Hematopoietic multipotent progenitor cell (in vitro differentiated cells): ENCODE data around the gene CH25H. TPM values are rescaled to one million over a fixed set of nuclear protein-coding genes. Genes with fewer than 3 reads are reported as not detected.

Experiments
- DNase-seq, 3 donors: peaks; one replicate each; pipeline ENCODE4 v3.0.0-alpha.2; 2011 to 2015; ENCODE audit warnings: low read depth in 2 of 3, low spot score in 2 of 3
- total RNA-seq: library from RNA; depleted of rRNA; stranded (reverse); fragments of >200 nt; gene quantifications from one replicate; pipeline ENCODE4 v1.2.3, GENCODE V29; 2012

Gene CH25H
- total RNA-seq, 1 donor = not detected

- DNase-seq = no peak
These were observed 25.9 kb upstream of the CH25H start for GRCh38 chr10:89233033-89233432.

GRCh38 chr10:89228962-89229361 is 21.8 kb upstream of the CH25H start:
- no peak for DNase-seq

DNA sequence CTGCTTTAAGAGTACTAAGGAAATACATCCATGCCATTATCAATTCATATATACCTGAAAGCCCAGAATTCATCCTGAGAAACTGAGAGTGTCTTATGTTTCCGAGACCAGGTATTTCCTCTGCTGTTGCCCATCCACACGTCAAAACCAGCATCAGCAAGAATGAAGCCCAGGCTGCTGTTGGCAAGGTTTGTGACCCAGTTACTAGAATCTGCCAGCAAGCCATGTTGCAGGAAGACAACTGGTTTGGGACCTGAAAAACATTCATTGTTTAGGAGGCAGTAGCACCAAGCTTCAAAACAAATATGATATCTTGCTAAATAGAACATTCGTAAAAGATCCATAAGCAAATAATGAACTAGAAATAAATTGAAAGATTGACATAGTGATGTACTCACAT is 21.0 kb upstream of the CH25H start:
- no peak for DNase-seq

DNA sequence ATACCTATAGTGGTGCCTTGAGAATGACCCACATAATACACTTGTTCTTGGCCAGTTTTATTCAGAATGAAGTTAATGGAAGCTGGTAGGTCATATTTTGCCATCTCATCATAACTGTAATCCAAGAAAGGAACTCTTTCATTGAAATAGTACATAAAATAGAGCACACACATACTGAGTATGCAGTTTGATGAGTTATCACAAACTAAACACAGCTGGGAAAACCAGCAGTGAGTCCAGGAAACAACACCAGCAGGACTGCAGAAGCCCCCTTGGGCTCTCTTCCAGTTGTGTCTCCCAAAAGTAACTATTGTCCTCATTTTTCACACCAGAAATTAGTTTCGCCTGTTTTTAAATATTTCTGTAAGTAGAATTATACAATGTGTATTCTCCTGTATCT is 19.8 kb upstream of the CH25H start:
- no peak for DNase-seq

- DNase-seq = peak in 2 of 3 donors; percentile 26 to 43
These were observed 17.8 kb upstream of the CH25H start for GRCh38 chr10:89224739-89225443.

DNA sequence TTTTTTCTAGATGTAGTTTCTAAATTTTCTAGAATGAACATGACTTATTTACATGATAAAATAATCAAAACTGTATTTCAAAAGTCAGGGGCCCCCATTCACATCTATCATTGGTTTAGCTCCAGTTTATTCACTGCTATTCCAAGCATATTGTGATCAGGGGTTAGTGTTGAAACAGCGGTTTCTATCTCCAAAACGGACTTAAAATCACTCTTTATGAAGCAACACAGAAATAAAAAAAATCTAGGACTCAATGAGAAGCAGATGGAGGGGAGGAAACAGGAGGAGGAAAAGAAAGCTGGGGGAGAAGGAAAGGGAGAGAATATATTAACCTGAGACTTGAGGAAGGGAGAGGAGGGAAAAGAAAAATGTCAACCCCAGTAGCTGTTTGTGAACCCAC is 14.8 kb upstream of the CH25H start:
- no peak for DNase-seq

- DNase-seq = no peak
These were observed 12.5 kb upstream of the CH25H start for GRCh38 chr10:89219513-89220218.

DNA sequence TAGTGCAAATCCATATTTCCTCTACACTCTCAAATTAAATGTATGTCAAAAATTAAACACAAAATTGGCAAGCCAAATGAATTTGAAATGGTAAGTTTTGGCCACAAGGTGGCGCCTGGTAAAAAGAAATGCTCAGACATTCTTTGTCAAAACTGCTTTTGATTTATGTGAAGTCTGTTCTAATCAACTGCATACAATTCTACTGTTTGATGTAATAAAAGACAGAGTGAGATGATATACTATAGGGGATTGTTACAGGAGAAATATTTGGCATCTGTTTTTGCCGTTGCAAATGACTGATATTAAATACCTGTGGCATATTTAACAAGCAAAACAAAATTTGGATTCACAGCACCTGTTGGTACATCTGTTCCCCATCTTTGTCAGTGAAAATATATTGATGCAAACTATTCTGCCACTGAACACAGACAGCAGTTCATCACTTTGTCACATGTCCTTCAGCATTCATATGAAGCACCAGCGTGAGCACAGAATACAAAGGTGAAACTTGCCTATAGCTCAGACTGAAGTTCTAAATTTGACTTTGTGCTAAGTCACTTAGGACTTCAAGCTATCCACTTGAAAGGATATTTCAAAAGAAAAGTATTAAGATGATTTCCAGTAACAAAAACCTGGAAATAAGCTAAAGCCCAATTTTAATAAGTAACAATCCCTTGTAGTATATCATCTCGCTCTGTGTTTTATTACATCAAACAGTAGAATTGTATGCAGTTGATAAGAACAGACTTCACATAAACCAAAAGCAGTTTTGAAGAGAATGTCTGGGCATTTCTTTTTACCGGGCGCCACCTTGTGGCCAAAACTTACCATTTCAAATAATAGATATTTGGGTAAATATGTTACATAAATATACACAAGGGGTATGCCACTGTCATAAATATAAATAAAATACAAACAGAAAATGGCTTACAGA is 10.2 kb upstream of the CH25H start:
- peak; percentile 47 to 79 (median 55) for DNase-seq

GRCh38 chr10:89216056-89216455 is 8.9 kb upstream of the CH25H start:
- DNase-seq = no peak

- DNase-seq = no peak
These were observed 8.4 kb upstream of the CH25H start for GRCh38 chr10:89215511-89215910.

GRCh38 chr10:89214566-89215165 is 7.5 kb upstream of the CH25H start:
- DNase-seq = no peak

DNA sequence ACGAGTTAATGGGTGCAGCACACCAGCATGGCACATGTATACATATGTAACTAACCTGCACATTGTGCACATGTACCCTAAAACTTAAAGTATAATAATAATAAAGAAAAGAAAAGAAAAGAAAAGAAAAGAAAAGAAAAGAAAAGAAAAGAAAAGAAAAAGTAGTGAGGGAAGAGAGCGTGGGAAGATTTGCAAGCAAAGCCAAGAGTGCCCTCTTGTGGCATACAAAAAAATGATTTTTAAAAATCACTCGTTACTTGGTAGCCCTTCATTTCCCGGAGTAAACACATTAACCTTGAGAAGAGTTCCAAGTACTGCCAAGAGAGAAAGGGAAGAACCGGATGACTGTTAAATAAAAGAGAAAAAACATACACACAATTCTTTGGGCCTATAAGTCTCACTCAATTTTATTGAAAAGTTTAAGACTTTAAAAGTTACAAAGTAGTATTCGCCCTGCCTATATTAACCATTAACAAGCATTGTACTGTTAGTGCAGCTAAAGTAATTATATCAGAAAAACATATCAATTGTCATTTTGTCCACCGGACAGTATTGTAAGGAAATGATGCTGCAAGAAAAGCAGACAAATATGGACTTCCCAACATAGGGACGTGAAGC is 6.2 kb upstream of the CH25H start:
- peak in 2 of 3 donors; percentile 23 to 56 for DNase-seq

GRCh38 chr10:89210794-89211425 is 3.8 kb upstream of the CH25H start:
- DNase-seq = no peak

DNA sequence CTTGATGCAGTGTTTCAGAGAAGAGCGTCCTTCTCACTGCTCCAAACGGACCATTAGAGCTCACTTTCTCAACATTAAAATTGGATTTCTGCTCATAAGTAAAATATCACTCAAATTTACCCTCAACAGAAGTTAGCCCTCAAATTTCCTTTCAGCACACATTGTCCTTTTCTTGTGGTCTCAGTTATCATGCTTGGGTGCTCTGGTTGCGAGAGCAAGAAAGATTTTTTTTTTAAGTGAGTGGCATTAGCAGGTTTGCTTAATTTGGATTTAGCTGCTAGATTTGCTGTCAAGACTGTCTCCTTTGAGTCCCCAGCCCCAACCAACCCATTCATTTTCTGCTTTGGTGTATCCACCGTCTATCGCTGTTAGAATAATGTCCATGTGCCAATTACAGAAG is 2.6 kb upstream of the CH25H start:
- DNase-seq = no peak

DNA sequence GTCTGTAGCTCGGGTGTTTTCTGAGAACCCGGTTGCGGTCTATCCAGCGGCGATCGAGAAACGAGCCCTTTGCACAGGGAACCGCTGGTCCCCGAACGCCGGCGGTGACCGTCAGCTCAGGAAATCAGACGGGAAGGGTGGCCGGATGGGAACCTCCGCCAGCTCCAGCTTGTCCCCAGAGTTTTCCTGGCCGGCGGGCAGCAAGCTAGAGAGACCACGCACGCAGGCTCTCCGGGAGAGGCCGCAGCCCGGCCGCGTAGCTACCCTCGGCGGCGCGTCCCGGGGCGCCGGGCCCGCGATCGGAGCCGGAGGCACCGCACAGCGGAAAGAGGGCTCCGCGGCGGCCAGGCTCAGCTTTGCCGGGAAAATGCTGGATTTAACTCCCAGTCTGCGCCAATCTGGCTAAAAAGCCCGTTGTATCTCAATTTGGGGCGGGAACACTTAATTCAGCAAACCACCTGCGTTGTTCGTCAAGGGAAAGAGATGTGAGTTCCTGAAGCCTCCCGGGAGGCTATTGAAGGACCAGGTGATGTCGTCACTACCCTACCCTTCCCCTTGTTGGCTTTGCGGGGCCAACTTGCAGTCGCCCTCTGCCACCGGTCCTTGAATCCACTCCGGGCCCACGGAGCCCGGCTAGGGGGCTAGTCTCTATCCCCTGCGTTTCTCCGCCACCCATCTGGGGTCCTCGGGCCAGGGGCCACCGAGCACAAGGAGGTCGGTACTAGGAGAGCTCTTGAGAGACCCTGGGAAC is 859 bp upstream of the CH25H start:
- peak in 2 of 3 donors; percentile 13 to 15 for DNase-seq

GRCh38 chr10:89206402-89207180 is 526 bp downstream of the CH25H start:
- peak; percentile 23 to 61 (median 39) for DNase-seq

GRCh38 chr10:89204621-89205185 is 2.4 kb downstream of the CH25H start:
- DNase-seq = no peak

- DNase-seq = no peak
These were observed 3.9 kb downstream of the CH25H start for GRCh38 chr10:89203237-89203636.
